ENCODE results near the gene SLC44A1.

Gene SLC44A1

DNA sequence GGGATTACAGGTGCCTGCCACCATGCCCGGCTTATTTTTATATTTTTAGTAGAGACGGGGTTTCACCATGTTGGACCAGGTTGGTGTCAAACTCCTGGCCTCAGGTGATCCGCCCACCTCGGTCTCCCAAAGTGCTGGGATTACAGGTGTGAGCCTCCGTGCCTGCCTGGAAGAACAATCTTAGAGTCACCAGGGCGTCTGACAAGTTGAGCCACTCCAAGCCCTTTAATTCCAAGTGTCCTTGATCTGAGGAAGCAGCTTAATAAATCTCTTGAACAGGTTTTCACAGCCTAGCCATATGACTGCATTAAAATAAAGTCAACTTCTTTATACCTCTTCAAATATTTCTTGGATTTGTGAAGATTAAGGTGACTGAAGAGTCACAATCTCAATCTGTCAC is 31.5 kb downstream of the SLC44A1 start:
- DNase-seq = no peak

DNA sequence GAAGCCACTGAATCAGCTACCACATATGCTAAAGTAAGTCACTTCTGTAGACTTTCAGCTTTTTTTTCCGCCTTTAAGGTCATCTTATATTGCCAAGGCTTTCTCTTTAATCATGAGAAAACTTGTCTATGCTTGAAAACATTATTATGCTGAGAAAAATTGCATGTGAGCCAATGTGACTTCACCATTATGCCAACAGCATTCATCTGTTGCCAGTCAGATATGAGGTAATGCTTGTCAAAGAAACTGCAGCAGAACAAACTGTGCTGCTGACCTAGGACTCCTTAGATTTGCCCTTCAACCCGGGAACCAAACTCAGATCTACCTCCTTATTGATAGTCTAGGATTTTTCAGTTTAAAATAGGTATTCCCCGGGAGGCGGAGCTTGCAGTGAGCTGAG is 34.3 kb downstream of the SLC44A1 start:
- no peak for DNase-seq

DNA sequence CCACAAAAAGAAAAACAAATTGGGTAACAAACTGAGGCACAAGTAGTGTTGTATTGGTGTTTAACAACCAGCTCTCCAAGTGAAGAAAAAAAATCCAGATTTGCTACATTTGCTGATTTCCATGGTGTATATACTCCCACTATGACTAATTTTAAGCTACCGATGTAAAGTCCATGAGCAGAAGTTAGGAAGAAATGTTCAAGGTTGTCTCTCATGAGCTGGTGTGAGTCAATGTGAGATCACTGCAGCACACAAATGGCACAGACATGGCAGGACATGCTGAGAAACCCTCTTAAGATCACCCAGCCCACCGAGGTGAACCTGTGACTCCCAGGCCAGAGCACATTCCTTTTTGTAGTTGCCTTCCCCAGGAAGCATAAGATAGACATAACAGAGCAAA is 36.2 kb downstream of the SLC44A1 start:
- DNase-seq = no peak

DNA sequence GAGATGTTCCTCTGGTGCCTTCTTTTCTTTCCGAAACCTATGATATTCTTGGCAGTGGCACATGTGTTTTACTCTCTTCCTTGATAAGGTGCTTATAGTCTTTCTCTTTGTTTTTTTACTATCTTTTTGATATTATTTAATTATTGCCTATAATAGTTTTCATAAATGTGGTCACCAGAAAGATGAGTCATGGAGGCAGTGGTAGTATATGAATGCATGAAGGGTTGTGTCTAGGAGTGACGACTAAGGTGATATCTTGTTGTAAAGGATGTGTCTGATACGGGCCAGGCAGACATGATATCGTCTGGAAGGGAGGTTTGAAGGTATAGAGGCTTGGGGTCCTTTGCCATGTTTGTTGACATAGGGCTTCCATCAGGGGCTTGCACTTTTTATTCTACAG is 36.8 kb downstream of the SLC44A1 start:
- DNase-seq = no peak

DNA sequence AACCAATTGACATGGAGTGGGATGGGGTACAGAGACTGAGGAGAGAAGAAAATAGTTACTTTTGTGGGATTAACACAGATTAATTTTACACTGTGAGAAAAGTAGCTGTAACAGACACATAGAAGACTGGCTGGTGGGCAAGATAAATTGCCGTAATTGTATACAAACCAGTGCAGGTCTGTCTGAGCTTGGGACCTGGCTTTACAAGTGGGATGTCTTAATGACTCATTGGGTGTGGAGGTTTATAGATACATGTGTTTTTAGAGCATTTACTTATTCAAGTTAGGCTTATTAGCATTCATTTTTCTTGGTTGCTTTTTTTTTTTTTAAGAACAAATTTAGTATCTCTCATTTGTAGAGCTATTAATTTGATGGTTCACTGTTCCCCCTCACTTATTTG is 37.5 kb downstream of the SLC44A1 start:
- DNase-seq = no peak

DNA sequence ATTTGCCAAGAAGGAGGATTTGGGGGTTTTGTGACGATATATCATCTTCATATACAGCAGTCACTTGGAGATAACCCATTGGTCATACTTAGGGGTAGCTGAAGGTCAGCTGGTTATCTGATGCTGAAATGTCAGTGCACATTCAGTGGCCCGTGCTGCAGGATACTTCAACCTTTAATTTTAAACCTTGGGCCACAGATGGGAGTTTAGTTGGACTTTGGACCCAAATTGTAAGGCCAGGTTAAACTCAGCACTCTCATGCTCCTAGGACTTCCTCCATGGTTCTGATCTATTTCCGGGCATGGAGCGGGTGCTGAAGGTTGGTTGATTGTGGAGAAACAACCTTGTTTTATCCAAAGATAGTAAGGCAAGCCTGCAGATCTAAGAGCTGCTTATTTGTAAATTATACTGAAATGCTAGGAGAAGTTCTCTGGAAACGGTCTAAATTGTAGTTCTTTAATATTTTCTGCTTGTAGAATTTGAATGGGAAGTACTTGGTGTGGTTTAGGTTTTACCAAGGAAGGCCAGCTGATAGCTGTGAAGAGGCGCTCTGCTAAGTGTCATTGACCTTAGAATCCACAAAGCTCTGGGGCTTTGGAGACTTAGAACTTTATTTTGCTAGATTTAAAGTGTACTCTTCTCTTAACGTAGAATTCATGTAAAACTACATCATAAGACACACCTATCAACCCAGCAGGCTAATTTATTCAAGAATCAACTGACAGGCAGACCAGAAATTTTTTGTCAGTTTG is 38.6 kb downstream of the SLC44A1 start:
- DNase-seq = no peak

DNA sequence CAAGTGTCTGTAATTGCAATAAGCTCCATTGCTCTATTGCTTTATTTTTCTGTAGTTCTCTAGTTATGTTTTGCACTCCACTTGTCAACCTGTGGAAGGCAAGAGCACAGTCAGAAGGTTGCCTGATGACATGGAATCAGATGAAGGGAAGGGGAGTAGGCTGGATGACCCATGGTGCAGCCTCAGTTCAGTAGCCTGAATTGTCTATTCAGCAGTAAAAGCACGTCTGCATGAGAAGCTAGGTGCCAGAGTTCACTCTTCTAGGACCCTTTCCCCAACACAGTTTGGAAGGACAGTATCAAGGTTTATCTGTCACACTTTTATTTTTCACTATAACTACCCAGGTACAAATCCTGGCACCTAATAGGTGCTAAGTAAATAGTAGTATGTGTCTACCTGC is 39.3 kb downstream of the SLC44A1 start:
- no peak for DNase-seq

DNA sequence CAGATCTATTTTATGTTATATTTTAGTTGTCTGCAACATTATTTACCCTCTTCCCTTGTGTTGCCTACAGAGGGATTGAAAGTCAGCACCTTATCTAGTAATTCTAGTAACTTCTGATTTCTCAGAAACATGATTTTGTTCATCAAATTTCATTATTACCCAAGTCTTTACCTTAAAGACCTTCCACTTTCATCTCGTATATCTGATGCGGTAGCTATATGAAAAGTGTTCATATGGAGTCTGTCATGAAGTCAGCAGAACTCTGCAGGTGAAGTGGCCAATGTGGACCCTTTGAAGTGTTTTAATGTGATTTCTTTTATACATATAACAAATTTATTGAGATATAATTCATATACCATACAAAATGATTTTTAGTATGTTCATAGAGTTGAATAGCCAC is 40.0 kb downstream of the SLC44A1 start:
- no peak for DNase-seq

DNA sequence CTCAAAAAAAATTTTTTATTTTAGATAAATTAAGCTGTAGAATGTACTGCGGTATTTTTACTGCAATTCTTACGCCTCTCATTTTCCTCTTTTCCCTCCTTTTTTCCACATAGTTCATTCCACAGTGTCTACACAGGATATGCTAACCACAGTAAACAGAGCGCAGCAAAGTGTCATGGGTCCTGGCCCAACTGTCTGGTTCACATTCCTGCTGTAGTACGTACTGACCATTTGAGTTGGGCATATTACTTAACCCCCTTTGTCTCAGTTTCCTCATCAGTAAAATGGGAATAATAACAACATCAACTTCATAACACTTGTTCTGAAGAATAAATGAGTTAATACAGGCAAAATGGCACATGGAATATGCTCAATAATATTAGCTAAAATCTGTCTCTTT is 41.6 kb downstream of the SLC44A1 start:
- DNase-seq = no peak

DNA sequence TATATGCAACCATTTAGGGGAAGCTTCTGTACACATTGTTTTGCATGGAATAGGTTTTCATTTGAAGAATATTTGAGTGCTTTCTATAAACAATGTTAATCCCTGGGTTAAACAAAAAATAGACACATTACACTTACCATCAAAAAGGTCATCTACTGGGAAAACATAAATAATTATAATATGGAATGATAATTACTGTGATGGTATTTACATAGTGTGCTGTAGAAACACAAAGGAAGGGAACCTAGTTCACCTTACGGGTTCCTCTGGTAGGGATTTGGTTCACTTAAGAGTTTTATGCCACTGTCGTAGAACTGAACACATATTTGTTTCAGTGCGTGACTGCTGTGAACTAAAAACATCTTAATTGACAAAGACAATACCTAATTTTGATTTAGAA is 44.9 kb downstream of the SLC44A1 start:
- no peak for DNase-seq

DNA sequence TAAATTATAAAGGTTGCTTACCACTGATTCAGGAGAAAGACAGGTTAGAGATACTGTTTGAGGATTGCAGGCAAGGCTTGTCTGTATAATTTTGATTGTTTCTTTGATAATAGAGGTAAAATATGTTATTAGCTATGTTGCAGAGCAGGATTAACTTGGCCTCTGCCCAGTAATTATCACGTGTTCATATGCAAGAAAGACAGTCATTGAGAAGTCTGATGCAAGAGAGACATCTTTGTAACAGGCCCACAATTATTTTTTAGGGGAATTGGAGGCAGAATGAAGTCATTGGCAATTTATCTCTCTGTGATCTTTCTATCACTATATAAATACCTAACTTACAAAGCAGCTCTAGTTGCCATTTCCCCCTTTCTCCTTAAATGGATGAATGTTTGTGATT is 46.0 kb downstream of the SLC44A1 start:
- DNase-seq = no peak

DNA sequence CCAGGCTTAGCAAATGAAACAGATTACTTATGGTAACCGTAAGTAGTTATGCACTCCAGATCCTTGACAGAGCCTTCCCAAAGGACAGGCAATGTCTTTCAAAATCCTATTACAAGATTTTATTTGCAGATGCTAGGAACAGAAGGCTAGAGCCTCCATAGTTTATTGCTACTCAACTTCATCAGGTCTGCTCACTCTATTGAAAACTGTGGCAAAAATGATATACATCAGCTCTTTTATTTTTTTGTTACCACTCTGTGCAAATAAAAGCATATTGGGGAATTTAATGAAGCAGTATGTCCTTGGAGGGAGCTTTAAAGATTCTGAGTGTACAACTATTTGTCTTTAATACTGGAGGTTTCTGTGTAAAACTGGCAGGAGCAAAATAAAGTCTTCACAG is 46.5 kb downstream of the SLC44A1 start:
- DNase-seq = no peak

DNA sequence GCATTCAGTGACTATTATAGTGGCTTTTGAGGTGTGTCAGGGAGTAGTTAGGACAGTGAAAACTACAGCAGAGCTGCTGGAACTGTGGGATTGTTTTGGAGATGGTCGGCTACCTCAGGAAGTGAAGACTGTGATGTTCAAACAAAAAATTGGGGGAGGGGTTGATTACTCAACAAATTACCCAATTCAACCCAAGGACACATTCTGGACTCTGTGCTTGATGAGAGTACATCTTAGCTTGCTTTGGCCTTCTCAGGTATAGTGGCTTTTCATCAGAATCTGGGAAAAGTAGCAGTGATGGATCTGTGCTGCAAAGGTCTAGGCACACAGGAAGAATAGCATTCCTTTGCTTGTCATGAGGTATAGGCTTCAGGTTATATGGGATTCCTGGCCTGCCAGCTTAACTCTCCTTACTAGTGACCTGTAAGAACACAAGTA is 47.0 kb downstream of the SLC44A1 start:
- no peak for DNase-seq

DNA sequence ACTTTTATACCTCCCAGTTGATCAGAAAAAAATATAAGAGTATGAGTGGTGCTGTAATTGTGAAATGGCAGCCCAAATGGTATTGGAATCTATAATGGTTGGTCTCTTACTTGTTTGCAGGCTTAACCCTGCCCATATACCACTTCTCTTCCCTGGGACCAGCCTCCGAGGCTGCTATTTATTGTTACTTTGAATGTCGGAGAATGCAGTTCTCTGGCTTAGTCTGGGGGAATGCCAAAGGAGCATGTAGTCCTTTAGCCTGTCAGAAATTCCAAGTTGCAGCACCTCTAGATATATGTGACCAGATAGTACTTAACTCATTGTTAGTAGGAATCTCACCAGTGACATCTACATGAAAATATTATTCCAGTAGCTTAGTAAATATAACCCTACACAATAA is 47.5 kb downstream of the SLC44A1 start:
- DNase-seq = no peak

DNA sequence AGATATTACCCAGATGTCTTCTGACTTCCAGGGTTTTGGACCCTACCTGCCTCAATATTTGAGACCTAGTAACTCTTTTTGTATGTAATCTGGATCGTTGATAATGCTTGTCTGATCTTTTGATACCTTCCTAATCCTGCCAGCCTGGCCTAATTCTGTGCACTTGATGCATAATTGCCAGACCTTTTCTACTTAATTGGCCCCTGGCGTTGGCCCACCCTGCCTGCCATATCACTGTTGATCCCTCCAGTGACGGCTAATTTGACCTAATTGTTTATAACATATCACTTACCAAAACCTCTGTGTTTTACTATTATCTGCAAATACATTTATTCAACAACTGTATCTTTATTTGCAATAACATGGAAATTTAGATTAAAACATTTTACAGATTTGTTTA is 49.0 kb downstream of the SLC44A1 start:
- no peak for DNase-seq

DNA sequence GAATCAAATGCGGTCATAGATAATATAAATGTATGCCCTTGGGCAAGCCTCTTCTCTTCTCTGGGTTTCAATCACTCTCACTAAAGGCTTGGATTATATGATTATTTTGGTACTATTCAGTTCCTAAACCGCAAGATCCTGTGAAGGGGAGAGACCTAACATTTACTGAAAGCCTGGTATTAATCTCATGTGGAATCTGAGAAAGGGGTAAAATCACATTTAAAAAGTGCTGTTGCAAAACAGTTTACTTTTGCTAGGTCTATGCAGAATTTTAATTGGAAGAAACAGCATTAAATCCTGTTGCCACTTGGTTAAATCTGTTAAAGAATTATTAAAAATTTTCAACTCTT is 50.7 kb downstream of the SLC44A1 start:
- DNase-seq = no peak

DNA sequence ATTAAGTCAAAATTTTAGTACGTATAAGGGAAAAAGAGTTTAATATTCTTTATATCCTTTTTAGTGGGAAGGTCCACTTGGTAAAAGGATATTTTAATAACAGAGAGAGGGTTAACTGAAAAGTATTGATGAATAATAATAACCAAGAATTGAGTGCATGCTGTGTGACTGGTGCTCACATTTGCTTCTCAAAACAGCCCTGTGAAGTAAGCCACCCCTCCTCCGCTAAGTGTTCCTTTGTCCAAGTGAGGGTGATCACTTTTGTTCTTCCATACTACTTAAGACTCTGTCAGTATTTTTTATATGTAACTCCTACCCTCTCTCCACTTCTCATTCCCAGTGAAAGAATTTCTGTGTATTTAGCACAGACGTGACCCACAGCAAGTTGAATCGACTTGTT is 51.5 kb downstream of the SLC44A1 start:
- DNase-seq = no peak

DNA sequence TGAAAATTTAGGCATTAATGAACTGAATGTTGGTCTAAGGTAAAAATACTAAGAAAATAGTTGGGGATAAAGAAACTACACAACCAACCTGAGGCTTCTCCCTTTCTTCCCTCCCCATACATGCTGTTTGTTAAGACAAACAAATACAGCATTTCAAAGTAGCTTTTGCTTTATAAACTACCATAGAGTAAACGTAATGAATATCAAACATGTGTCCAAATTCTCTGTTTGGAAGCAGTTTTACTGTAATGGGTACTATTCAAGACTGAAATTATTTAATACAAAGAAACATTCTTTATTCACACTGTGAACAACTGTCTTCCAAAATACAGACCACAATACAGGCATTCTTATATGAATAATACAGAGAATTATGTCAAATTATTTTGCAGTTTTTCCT is 52.0 kb downstream of the SLC44A1 start:
- DNase-seq = no peak

DNA sequence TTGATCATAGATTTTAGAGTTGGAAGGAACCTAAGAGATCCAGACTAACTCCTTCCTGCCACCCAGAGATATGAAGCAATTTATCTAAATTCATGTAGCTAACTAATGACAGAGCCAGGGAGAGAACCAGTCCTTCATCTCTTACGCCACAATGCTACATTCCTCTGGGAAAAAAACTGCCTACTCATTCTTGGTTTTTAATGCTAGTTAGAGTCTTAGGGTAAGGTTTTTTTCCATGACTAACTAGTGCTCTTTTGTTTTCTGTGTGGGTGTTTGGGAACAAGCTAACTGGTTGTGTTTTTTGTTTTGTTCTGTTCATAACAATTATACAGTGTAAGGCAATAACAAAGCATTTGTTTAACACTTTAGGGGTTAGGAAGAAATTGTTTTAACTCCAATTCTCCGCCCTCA is 52.4 kb downstream of the SLC44A1 start:
- no peak for DNase-seq

DNA sequence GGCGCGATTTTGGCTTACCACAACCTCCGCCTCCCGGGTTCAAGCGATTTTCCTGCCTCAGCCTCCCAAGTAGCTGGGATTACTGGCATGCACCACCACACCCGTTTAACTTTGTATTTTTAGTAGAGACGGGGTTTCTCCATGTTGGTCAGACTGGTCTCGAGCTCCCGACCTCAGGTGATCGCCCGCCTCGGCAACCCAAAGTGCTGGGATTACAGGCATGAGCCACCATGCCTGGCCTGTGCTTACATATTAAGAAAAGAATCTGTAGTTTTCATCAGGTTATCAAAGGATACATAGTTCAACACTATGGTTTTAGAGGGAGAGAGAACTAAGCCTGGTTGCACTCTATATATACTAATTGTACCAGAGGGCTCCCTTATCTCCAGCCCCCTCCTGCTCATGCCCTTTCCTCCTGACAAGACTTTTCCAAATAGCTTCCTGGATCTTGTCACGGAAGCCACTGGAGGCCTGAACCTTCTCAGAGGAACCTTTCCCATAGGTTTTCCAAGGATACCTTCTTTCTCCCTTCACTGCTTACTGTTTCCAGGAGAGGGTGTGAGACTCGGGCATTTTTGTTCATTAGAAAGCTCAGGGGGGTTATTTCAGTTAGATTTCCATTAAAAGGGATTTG is 53.1 kb downstream of the SLC44A1 start:
- no peak for DNase-seq

DNA sequence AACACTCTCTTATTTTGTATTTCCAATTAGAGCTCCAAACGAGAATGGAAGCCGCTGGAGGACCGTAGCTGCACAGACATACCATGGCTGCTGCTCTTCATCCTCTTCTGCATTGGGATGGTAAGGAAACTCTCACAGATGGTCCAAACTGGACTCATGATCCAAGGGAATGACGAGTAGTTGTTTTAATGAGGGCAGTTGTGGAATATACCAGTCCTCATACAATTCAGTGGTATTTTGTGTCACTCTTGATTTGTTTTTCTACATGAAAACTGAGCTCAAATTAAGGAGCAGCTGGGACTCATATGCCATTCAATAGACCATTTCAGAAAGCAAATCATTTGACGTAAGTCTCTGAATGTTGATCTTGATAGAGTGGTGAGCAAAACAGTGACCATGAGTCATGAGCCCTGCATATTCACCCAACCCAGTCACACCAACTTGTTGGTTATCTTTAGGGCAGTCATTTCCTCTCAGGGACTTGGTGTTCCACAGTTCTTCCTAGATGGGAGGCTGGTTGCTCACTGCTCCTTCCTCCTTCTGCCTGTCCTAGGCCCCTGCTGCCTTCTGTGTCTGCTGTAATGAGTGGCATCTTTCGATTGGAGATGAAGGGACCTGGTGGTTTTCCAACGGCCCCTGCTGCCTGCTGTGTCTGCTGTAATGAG is 54.9 kb downstream of the SLC44A1 start:
- DNase-seq = no peak

DNA sequence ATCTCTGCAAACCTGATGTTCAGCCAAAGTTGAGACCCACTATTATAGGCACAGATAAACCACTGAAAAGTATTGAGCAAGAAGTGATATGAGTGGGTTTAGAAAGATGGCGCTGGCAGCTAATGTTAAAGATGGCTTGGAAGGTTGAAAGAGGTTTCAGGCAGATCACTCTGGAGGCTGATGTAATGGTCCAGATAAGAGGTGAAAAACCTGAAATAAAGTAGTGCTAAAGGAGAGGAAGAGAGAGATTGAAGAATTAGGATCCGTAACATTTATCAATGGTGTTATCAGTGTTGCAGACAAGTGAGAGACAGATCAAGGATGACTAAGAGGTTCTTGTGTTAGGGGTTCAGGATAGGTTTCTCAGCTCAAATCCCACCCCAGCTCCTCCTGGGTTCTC is 58.3 kb downstream of the SLC44A1 start:
- no peak for DNase-seq

DNA sequence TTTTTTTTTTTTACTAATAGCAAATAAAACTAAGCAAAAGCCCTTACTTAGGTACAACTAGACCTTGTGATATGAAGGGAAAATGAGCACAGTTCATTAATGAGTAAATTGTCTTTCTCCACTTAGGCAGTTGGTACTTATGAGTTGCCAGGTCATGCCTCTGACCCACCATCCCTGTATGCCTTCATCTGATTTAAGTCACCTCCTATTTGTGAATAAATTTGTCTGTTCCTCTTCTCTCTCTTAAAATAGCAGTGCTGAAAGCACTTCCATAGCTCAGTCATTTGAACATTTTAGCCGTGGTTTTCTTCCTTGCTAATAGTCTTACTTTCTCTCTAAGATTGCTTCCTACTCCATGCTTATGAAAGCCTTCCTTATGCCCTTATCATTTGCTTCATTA is 61.4 kb downstream of the SLC44A1 start:
- DNase-seq = no peak

DNA sequence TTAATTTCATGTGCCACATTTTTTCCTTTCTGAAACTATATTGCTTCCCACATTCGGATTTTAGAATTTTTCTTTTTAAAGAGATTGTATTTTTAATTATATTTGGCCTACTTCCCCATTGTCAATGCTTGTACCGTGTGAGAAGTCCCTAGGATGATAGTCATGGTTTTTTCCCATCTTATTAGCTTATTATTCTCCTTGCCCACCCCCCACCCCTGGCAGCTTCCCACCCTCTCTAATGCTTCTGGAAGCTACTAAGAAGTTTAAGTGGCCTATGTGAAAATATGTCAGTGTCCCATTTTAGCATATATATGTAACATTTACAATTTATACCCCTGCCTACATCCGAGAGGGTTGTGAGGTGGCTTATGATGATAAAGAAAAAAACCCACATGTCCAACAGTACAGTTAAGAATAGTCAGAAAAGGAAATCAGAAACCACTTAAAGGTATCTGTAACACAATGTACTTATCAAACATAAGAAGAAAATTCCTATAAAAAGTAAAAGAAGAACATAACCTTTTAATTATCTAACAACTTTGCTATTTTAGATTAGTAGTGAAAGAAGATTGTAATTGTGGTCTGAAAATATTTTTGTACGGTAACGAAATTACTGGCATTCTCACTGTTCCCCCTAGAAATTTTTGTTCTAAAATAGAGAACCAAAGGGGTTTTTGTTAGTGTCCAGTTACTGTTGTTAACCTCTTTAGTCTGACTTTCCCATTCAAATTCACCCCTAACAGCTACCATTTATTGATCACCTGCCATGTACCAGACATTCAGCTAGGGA is 62.1 kb downstream of the SLC44A1 start:
- no peak for DNase-seq
